ENCODE data around the gene FAM89B. TPM values are rescaled to one million over a fixed set of nuclear protein-coding genes. Genes with fewer than 3 reads are reported as not detected.
A peak's percentile ranks its signal among the peaks of the same experiment; 100 is the strongest.

Gene FAM89B
- total RNA-seq, 2 donors from 2014 or later, result 21.4 to 26.7 TPM

DNA sequence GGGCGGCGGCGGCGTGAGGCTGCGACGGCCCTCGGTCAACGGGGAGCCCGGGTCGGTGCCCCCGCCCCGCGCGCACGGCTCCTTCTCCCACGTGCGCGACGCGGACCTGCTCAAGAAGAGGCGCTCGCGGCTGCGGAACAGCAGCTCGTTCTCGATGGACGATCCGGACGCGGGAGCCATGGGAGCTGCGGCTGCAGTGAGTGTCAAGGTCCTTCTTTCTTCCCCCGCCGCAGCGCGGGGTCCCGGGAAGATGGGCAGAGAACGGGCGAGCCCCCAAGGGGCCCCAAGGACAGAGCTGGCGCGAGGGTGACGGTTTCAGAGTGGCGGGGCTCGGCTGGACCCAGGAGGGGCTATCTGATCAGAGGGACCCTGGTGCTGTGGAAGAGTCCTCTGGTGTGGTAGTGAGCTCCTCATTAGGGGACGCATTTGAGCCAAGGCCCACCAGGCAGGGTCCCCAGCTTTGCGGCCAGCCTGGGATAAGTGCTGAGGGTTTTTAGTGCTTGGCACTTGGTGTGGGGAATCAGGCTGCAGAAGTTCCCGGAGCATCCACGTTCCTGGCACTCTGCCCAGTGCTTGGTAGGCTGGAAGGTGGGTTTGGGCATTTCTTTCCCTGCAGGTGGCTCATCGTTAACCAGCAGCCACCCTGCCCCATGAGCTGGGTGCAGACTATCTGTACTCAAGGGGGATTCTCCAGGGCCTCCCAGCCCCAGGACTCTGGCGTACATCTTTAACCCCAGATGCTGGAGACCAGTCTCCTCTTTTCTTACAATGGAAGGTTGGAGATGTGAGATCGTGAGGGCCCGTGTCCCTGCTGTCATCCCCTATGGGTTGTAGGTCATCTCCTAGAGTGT is 13.3 kb downstream of the FAM89B start:
- Mint-ChIP-seq H3K36me3 (ENCODE audit: insufficient read depth in 2 of 2) (peaks cover 5 to 14% of the 10 kb centered on the region in 2 donors), H3K27ac (peak overlapping the region; percentile 62), H3K27me3 (ENCODE audit: low read depth) (no peaks in the 10 kb centered on the region), H3K4me1 (ENCODE audit: low read depth) (peaks cover 41% of the 10 kb centered on the region), H3K9me3 (no peaks in the 10 kb centered on the region), H3K4me3 (peak overlapping the region; percentile 27 to 42)
- ATAC-seq (replicated peaks in 1 of 2) (no peak), DNase-seq (no peak)

DNA sequence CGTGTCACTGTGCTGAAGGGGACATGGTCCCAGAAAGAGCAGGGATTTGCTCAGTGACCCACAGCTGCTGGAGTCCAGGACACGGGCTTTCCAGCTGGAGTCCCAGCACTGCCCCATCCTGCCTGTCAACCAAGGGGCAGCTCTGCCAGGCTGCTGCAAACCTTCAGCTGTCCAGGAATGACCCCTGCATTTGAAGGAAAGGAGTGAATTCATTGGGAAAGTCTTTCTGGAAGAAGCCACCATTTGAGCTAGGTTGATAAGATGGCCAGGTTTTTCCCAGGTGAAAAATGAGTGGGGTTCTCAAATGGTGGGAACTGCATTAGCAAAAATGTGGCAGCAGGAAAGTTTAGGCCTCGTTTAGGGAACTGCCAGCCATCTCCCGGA is 13.9 kb downstream of the FAM89B start:
- Mint-ChIP-seq H3K27ac (peak overlapping the region; percentile 62), H3K36me3 (ENCODE audit: insufficient read depth in 2 of 2) (peaks cover 3 to 16% of the 10 kb centered on the region in 2 donors), H3K4me1 (ENCODE audit: low read depth) (peaks cover 41% of the 10 kb centered on the region), H3K4me3 (peak overlapping the region; percentile 27 to 42), H3K9me3 (no peaks in the 10 kb centered on the region), H3K27me3 (ENCODE audit: low read depth) (no peaks in the 10 kb centered on the region)
- DNase-seq (no peak), ATAC-seq (replicated peaks in 1 of 2) (no peak)

DNA sequence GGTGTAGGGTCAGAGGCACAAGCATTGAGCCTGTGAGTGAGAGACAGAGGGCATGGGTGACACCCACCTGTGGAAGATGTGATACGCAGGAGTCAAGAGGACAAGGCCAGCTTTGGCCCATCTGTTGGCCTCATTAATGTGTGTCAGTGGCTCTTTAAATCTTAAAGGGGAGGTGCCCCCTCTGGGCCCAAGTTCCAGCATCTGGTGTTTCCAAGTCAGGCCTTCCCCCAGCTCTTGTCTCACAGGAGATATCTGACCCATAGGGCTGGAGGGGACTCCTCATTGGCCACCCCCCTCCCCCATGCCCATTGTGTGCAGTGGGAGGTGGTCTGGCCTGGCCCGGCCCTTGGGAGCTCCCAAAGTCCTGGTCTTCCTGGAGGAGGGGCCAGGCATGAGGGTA is 14.3 kb downstream of the FAM89B start:
- Mint-ChIP-seq H3K27me3 (ENCODE audit: low read depth) (no peaks in the 10 kb centered on the region), H3K9me3 (no peaks in the 10 kb centered on the region), H3K4me1 (ENCODE audit: low read depth) (peaks cover 41% of the 10 kb centered on the region), H3K27ac (peak overlapping the region; percentile 62), H3K36me3 (ENCODE audit: insufficient read depth in 2 of 2) (peaks cover 3 to 16% of the 10 kb centered on the region in 2 donors), H3K4me3 (peak overlapping the region; percentile 27 to 42)
- DNase-seq (no peak), ATAC-seq (replicated peaks in 1 of 2) (no peak)

DNA sequence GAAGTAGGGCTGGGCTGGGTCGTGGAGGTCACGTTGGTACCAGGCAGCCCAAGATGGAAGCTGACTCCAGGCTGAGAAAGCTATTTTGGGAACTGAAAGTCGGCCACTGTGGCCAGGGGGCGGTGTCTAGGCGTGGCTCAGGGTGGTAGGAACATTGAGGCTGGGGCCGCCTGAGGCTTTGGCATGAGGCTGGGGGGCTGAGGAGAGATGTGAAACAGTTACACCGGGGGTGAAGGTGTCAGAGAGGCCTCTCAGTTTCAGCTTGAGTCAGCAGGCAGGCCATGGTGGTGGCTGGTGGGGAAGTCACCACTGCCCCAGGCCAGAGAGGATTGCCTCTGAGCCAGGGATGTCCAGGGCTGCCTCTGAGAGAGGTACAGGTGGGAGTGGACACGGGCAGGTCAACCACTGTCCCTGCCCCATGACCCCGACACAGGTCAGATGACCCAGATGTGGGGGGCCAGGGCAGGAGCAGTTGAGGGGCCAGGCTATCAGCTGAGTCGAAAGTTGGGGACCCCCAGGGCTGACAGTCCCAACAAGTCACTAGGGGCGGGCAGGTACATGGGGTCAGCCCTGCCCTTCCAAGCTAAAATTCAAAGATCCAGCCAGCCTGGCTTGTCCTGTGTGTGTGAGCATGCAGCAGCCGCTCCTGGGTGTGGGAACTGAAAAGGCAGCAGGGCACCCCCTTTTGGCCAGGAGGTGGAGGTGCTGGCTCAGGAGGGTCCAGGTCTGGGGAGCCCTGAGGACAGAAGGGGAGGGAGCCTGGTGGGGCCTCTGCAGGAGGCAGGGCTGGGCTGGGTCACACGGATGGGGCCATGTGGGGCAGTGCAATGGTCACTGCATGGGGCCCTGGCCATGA is 16.1 kb downstream of the FAM89B start:
- peak; percentile 88 for ATAC-seq (replicated peaks in 1 of 2)
- Mint-ChIP-seq H3K9me3 (no peaks in the 10 kb centered on the region), H3K27me3 (ENCODE audit: low read depth) (no peaks in the 10 kb centered on the region), H3K36me3 (ENCODE audit: insufficient read depth in 2 of 2) (peaks cover 3 to 12% of the 10 kb centered on the region in 2 donors), H3K4me3 (peak overlapping the region; percentile 85 to 87), H3K4me1 (ENCODE audit: low read depth) (peaks cover 41% of the 10 kb centered on the region), H3K27ac (peak overlapping the region; percentile 28)
- peak; percentile 86 to 90 for DNase-seq

DNA sequence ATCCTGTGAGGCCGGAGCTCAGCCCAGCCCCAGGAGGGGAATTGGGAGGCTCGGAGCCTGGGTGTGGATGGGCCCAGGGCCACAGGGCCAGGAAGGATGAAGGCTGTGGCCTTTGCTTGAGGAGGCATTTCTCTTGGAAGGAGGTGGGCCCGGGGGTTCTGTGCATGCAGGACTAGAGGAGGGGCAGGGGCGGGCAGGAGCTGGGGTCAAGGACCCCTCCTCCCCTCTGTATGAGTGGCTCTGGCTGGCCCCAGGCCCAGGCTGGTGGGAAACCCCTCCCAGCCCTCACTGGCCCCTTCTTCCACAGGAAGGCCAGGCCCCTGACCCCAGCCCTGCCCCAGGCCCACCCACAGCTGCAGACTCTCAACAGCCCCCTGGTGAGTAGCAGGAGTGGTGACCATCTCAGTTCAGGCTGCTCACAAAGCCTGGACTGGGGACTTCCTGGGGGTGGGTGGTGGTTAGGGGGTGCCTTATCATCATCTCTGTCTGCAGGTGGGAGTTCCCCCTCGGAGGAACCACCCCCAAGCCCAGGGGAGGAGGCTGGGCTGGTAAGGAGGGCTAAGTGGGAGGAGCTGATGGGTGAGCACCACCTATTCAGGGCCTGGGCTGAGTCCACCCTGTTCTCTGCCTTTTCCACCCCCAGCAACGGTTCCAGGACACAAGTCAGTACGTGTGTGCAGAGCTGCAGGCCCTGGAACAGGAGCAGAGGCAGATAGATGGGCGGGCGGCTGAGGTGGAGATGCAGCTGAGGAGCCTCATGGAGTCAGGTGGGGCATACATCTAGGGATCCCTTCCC is 17.3 kb downstream of the FAM89B start:
- H3K27ac Mint-ChIP-seq, result peak overlapping the region; percentile 46
- ATAC-seq (replicated peaks in 1 of 2) (peak; percentile 54 to 55), DNase-seq (peak; percentile 69 to 78)
- H3K9me3 Mint-ChIP-seq, result no peaks in the 10 kb centered on the region
- H3K27me3 Mint-ChIP-seq (ENCODE audit: low read depth), result no peaks in the 10 kb centered on the region
- H3K4me1 Mint-ChIP-seq (ENCODE audit: low read depth), result peaks cover 41% of the 10 kb centered on the region
- H3K4me3 Mint-ChIP-seq, result peak overlapping the region; percentile 85 to 87
- H3K36me3 Mint-ChIP-seq (ENCODE audit: insufficient read depth in 2 of 2), result peaks cover 0 to 12% of the 10 kb centered on the region in 2 donors

DNA sequence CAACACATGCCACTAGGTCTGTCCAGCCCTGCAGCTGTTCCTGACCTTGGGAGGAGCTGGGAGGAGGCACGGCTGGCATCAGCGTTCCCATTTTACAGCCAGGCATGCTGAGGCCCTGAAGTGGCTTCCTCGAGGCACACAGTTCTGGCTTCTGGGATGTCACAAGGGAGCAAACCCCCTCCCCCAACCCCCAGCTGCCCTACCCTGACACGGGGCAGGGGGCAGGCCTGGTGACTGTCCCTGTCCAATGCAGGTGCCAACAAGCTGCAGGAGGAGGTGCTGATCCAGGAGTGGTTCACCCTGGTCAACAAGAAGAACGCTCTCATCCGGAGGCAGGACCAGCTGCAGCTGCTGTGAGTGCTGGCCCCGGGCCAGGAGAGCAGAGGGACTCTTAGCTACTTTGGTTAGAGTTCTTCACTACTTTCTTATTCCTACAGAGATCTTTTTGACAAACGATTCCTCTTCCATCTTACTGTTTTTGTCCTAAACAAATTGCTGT is 18.0 kb downstream of the FAM89B start:
- no peak for DNase-seq
- H3K36me3 Mint-ChIP-seq (ENCODE audit: insufficient read depth in 2 of 2), result peaks cover 0 to 12% of the 10 kb centered on the region in 2 donors
- no peaks in the 10 kb centered on the region for H3K9me3 Mint-ChIP-seq
- no peak overlapping the region for H3K27ac Mint-ChIP-seq
- peak overlapping the region in 1 of 2 donors; percentile 23 for H3K4me3 Mint-ChIP-seq
- no peak for ATAC-seq (replicated peaks in 1 of 2)
- H3K27me3 Mint-ChIP-seq (ENCODE audit: low read depth), result no peaks in the 10 kb centered on the region
- H3K4me1 Mint-ChIP-seq (ENCODE audit: low read depth), result peaks cover 47% of the 10 kb centered on the region

DNA sequence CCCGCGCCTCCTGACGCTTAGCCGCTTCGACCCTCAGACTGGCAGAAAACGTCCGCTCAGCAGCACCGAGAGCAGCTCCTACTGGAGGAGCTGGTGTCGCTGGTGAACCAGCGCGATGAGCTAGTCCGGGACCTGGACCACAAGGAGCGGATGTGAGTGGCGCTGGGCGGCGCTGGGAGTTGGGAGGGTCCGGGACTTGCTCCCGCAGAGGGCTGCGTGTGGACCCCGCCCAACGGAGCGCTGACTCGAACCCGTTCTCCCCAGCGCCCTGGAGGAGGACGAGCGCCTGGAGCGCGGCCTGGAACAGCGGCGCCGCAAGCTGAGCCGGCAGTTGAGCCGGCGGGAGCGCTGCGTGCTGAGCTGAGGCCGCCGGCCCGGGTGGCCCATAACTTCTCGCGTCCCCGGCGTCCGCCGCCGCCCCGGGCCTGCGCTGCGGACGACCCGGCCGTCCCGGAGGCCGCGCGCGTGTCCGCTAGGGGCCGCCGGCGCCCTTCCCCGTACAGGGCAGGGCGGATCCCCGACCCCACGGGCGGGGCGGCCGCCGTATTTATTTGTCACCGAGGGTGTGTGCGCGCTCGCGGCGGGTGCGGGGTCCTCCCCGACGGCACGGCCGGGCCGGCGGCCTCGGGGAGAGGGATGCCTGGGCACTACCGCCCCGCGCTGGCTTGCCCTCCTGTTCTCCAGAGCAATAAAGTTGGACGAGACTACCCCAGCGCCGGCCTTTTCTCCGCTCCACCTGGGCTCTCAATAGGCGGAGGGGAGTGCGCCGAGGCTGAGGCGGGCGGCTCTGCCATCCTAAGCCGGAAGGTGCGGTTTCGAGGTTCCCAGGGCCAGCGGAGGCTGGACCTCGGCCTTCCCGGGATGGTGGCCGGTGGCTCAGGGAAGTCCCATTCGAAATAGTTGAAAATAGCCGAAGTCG is 19.9 kb downstream of the FAM89B start:
- H3K4me3 Mint-ChIP-seq, result no peak overlapping the region
- no peaks in the 10 kb centered on the region for H3K9me3 Mint-ChIP-seq

DNA sequence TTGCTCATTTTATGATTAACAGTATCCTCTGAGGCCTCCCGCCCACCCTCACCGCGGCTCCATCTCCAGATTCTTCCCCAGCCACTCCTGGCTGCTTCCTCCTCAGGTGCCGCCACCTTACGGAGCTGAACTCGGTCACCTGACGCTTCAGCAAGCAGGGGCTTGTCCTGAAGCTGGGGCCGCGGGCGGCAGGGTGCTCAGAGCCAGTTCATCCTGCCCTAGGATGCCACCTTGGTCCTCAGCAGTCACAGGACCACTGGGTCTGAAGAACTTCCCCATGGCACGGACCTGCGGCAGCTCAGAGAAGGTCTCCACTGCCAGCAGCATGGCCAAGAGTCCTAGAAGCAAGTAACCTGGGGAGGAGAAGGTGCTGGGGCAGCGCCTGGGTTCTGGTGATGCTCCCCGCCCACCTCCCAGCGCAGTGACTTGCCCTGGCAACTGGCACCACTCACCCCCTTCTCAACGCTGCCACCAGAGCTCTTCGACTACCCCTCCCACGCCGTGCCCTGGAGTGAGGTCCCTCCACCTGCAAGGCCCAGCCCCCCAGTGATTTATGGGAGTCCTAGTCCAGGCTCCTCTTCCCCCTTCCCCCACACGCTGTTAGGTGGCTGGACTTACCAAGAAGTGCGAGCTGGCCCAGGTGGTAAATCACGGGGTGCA is 20.6 kb downstream of the FAM89B start:
- Mint-ChIP-seq H3K27me3 (ENCODE audit: low read depth) (no peaks in the 10 kb centered on the region), H3K27ac (no peak overlapping the region), H3K4me3 (no peak overlapping the region), H3K36me3 (ENCODE audit: insufficient read depth in 2 of 2) (peaks cover 0 to 7% of the 10 kb centered on the region in 2 donors), H3K9me3 (no peaks in the 10 kb centered on the region), H3K4me1 (ENCODE audit: low read depth) (peaks cover 31% of the 10 kb centered on the region)
- no peak for DNase-seq
- ATAC-seq (replicated peaks in 1 of 2), result no peak

More for the DNA sequence above, 19.9 kb downstream of the FAM89B start:
- DNase-seq (no peak), ATAC-seq (replicated peaks in 1 of 2) (no peak)
- Mint-ChIP-seq H3K4me1 (ENCODE audit: low read depth) (peaks cover 39% of the 10 kb centered on the region), H3K27ac (no peak overlapping the region), H3K36me3 (ENCODE audit: insufficient read depth in 2 of 2) (peaks cover 0 to 7% of the 10 kb centered on the region in 2 donors), H3K27me3 (ENCODE audit: low read depth) (no peaks in the 10 kb centered on the region)

DNA sequence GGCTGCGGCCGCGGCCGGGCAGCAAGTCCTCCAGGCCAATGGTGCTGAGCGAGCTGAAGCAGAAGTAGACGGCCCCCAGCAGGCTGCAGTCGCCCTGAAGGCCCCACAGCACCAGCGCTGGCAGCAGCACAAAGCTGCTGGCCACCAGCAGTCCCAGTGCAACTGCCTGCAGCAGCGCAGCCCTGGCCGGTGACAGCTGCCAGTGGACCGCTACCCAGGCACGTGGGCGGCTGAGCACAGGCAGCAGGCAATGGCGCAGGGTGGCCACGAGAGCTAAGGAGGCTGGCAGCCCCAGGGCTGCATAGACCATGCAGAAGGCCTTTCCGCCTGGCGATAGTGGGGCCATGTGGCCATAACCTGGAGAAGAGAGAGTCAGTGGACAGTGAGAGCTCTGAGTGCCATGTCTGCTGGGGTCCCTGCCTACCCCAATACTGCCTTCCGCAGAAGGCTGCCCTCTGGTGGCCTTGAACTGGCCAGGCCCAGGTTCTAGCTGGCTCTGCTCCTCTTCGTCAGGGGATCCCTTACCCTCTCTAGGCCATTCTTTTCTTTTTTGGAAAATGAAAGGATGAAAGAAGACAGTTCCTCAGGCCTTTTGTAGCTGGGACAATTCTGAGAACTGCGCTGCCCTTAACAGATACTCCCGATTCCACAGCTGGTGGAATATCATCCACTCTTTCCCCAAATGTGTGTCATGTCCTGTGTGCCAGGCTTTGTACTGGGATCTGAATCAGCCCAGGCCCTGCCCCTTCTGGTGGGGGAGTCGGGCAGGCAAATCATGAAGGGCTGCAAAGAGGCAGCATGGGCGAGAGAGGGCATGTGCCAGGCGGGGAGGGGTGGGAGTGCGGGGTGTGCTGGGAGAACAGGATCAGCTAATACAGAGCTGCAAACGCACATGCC is 21.4 kb downstream of the FAM89B start:
- Mint-ChIP-seq H3K36me3 (ENCODE audit: insufficient read depth in 2 of 2) (peaks cover 0 to 4% of the 10 kb centered on the region in 2 donors), H3K27ac (no peak overlapping the region), H3K27me3 (ENCODE audit: low read depth) (no peaks in the 10 kb centered on the region), H3K4me3 (no peak overlapping the region), H3K9me3 (no peaks in the 10 kb centered on the region), H3K4me1 (ENCODE audit: low read depth) (peaks cover 23% of the 10 kb centered on the region)
- peak; percentile 30 to 38 for ATAC-seq (replicated peaks in 1 of 2)
- peak; percentile 44 to 64 for DNase-seq

DNA sequence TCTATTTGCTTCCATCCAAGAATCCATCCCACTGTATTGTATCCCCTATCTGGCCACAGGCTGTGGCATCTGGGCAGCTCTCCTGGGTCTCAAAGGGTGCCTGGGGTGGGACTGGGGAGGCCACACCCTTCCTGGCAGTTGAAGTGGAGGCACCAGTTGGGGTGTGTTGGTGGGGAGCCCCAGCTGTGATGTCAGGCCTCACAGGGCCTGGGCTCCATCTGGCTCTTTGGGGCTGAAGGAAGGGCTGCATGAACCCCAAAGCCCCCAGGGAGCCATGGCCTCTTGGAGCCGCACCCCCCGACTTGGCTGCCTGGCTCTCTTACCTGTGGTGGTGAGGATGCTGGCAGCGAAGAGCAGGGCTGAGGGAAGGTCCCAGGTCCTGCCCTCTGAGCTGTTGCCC is 22.8 kb downstream of the FAM89B start:
- no peak overlapping the region for H3K4me3 Mint-ChIP-seq
- ATAC-seq (replicated peaks in 1 of 2), result peak; percentile 3 to 5
- no peaks in the 10 kb centered on the region for H3K27me3 Mint-ChIP-seq (ENCODE audit: low read depth)
- H3K36me3 Mint-ChIP-seq (ENCODE audit: insufficient read depth in 2 of 2), result peaks cover 0 to 7% of the 10 kb centered on the region in 2 donors
- H3K27ac Mint-ChIP-seq, result no peak overlapping the region
- peaks cover 12% of the 10 kb centered on the region for H3K4me1 Mint-ChIP-seq (ENCODE audit: low read depth)
- H3K9me3 Mint-ChIP-seq, result no peaks in the 10 kb centered on the region
- DNase-seq, result no peak
